ENCODE data around the gene OR8D1. TPM values are rescaled to one million over a fixed set of nuclear protein-coding genes. Genes with fewer than 3 reads are reported as not detected.
A peak's percentile ranks its signal among the peaks of the same experiment; 100 is the strongest.

Gene OR8D1
- total RNA-seq, 2 experiments from 2014 or later: not detected

GRCh38 chr11:124294687-124295086 lies 19.1 kb downstream of the OR8D1 start:
- ChIA-PET CTCF (ENCODE audit: unreplicated experiment) (no interaction called here), POLR2A (interaction anchor here (0.6 kb wide), 1 partner anchor 22 kb away, joined by 6 read pairs; no protein-coding TSS in a partner anchor)
- Histone ChIP-seq H3K4me2 (ENCODE audit: low read length) (no peak overlapping the region), H3K36me3 (ENCODE audit: insufficient read depth, low read length) (no peaks in the 10 kb centered on the region), H3K9me3 (ENCODE audit: low read length) (no peaks in the 10 kb centered on the region), H4K20me1 (ENCODE audit: insufficient read depth, low read length) (no peaks in the 10 kb centered on the region), H3K79me2 (ENCODE audit: insufficient read depth, low read depth, low read length) (no peaks in the 10 kb centered on the region), H2AFZ (ENCODE audit: low read length) (no peak overlapping the region), H3K4me3 (ENCODE audit: low read depth, low read length, poor library complexity, severe bottlenecking) (no peak overlapping the region), H3K4me1 (ENCODE audit: insufficient read depth, low read length, poor library complexity, severe bottlenecking) (no peaks in the 10 kb centered on the region), H3K27ac (ENCODE audit: low read depth, low read length, poor library complexity, severe bottlenecking) (no peak overlapping the region), H3K9me2 (ENCODE audit: insufficient read depth, low read length) (no peaks in the 10 kb centered on the region)
- TF ChIP-seq EZH2phosphoT487 (IDR thresholded peaks at IDR 0.05; ENCODE audit: borderline replicate concordance, low read depth, low read length) (no peak), CTCF (conservative IDR thresholded peaks at IDR 0.05; ENCODE audit: low read length) (no peak)
- intact Hi-C loops (cut with micrococcal nuclease; ENCODE audit: unreplicated experiment): no loop called here
- no TSS peak for BruUV-seq (replicated peaks)
- no peak for DNase-seq (ENCODE audit: low spot score)

- Histone ChIP-seq H3K36me3 (ENCODE audit: insufficient read depth, low read length) (no peaks in the 10 kb centered on the region), H3K79me2 (ENCODE audit: insufficient read depth, low read depth, low read length) (no peaks in the 10 kb centered on the region), H3K27ac (ENCODE audit: low read depth, low read length, poor library complexity, severe bottlenecking) (no peak overlapping the region), H3K4me1 (ENCODE audit: insufficient read depth, low read length, poor library complexity, severe bottlenecking) (no peaks in the 10 kb centered on the region), H2AFZ (ENCODE audit: low read length) (peak overlapping the region; percentile 39; the same call in 1 of the 2 replicates), H3K4me2 (ENCODE audit: low read length) (0 out of 2 replicates have a peak overlapping the region, but pooled peaks have one; percentile 6), H3K9me3 (ENCODE audit: low read length) (no peaks in the 10 kb centered on the region), H3K9me2 (ENCODE audit: insufficient read depth, low read length) (no peaks in the 10 kb centered on the region), H3K4me3 (ENCODE audit: low read depth, low read length, poor library complexity, severe bottlenecking) (no peak overlapping the region), H4K20me1 (ENCODE audit: insufficient read depth, low read length) (no peaks in the 10 kb centered on the region)
- TF ChIP-seq EZH2phosphoT487 (IDR thresholded peaks at IDR 0.05; ENCODE audit: borderline replicate concordance, low read depth, low read length): no peak
- TF ChIP-seq CTCF (conservative IDR thresholded peaks at IDR 0.05; ENCODE audit: low read length): no peak
- ChIA-PET POLR2A (no interaction called here), CTCF (ENCODE audit: unreplicated experiment) (no interaction called here)
- intact Hi-C loops (cut with micrococcal nuclease; ENCODE audit: unreplicated experiment): no loop called here
- BruUV-seq (replicated peaks): no TSS peak
- DNase-seq (ENCODE audit: low spot score): no peak
These were observed 28.0 kb downstream of the OR8D1 start for GRCh38 chr11:124285610-124286344.

- TF ChIP-seq EZH2phosphoT487 (IDR thresholded peaks at IDR 0.05; ENCODE audit: borderline replicate concordance, low read depth, low read length): no peak
- no peak for TF ChIP-seq CTCF (conservative IDR thresholded peaks at IDR 0.05; ENCODE audit: low read length)
- no peaks in the 10 kb centered on the region for H3K79me2 ChIP-seq (ENCODE audit: insufficient read depth, low read depth, low read length)
- H3K9me3 ChIP-seq (ENCODE audit: low read length): no peaks in the 10 kb centered on the region
- H2AFZ ChIP-seq (ENCODE audit: low read length): no peak overlapping the region
- no peak overlapping the region for H3K27ac ChIP-seq (ENCODE audit: low read depth, low read length, poor library complexity, severe bottlenecking)
- no TSS peak for BruUV-seq (replicated peaks)
- ChIA-PET POLR2A (no interaction called here), CTCF (ENCODE audit: unreplicated experiment) (no interaction called here)
- no peak overlapping the region for H3K4me3 ChIP-seq (ENCODE audit: low read depth, low read length, poor library complexity, severe bottlenecking)
- no peaks in the 10 kb centered on the region for H4K20me1 ChIP-seq (ENCODE audit: insufficient read depth, low read length)
- intact Hi-C loops (cut with micrococcal nuclease; ENCODE audit: unreplicated experiment): no loop called here
- no peaks in the 10 kb centered on the region for H3K4me1 ChIP-seq (ENCODE audit: insufficient read depth, low read length, poor library complexity, severe bottlenecking)
- H3K9me2 ChIP-seq (ENCODE audit: insufficient read depth, low read length): no peaks in the 10 kb centered on the region
- H3K4me2 ChIP-seq (ENCODE audit: low read length): no peak overlapping the region
- H3K36me3 ChIP-seq (ENCODE audit: insufficient read depth, low read length): no peaks in the 10 kb centered on the region
- DNase-seq (ENCODE audit: low spot score): no peak
These were observed 35.5 kb downstream of the OR8D1 start for GRCh38 chr11:124278261-124278660.

Data from OCI-LY7 (cell line).